Measurements from ENCODE around the gene CDSN. TPM values are rescaled to one million over a fixed set of nuclear protein-coding genes. Genes with fewer than 3 reads are reported as not detected.

Gene CDSN
- total RNA-seq, 4 donors from 2014 or later: not detected

GRCh38 chr6:31152781-31153180 is 32.5 kb upstream of the CDSN start:
- no peak for DNase-seq (ENCODE audit: extremely low spot score)
- H3K9me3 ChIP-seq: no peaks in the 10 kb centered on the region
- WGBS: 88% methylated on average over 7 of the region's 7 CpGs

GRCh38 chr6:31149827-31150447 is 29.7 kb upstream of the CDSN start:
- no peaks in the 10 kb centered on the region for H3K27me3 ChIP-seq
- intact Hi-C loops (cut with DNase I): no loop called here
- no peak overlapping the region for H3K4me3 ChIP-seq
- H3K27ac ChIP-seq (replicated peaks in 1 of 4): no peak overlapping the region
- DNase-seq (ENCODE audit: extremely low spot score): no peak
- no peaks in the 10 kb centered on the region for H3K4me1 ChIP-seq
- no peak for TF ChIP-seq POLR2AphosphoS5 (IDR thresholded peaks at IDR 0.05)
- no peak for TF ChIP-seq POLR2A (IDR thresholded peaks at IDR 0.05; ENCODE audit: low read depth)
- no peak for TF ChIP-seq CTCF (IDR thresholded peaks at IDR 0.05)
- 94% methylated on average over 6 of the region's 6 CpGs for WGBS
- no peaks in the 10 kb centered on the region for H3K9me3 ChIP-seq
- peaks cover 4 to 61% (median 46%) of the 10 kb centered on the region in 4 donors for H3K36me3 ChIP-seq

More at GRCh38 chr6:31152781-31153180, 32.5 kb upstream of the CDSN start:
- H3K4me3 ChIP-seq: no peak overlapping the region
- TF ChIP-seq CTCF (IDR thresholded peaks at IDR 0.05) (no peak), EP300 (IDR thresholded peaks at IDR 0.05) (no peak), POLR2A (IDR thresholded peaks at IDR 0.05; ENCODE audit: low read depth) (no peak), POLR2AphosphoS5 (IDR thresholded peaks at IDR 0.05) (no peak)
- peaks cover 6 to 13% (median 12%) of the 10 kb centered on the region in 4 donors for H3K4me1 ChIP-seq
- intact Hi-C loops (cut with DNase I): no loop called here
- peaks cover 4 to 55% (median 48%) of the 10 kb centered on the region in 4 donors for H3K36me3 ChIP-seq
- no peak overlapping the region for H3K27ac ChIP-seq (replicated peaks in 1 of 4)
- H3K27me3 ChIP-seq: no peaks in the 10 kb centered on the region

GRCh38 chr6:31145386-31145785 is 25.1 kb upstream of the CDSN start:
- intact Hi-C loops (cut with DNase I): no loop called here
- WGBS: 91% methylated on average over 10 of the region's 10 CpGs
- Histone ChIP-seq H3K4me1 (peaks cover 6 to 17% (median 13%) of the 10 kb centered on the region in 4 donors), H3K27me3 (no peaks in the 10 kb centered on the region), H3K27ac (replicated peaks in 1 of 4) (no peak overlapping the region), H3K9me3 (no peaks in the 10 kb centered on the region), H3K36me3 (peaks cover 0 to 56% (median 37%) of the 10 kb centered on the region in 4 donors), H3K4me3 (no peak overlapping the region)
- no peak for DNase-seq (ENCODE audit: extremely low spot score)
- no peak for TF ChIP-seq POLR2A (IDR thresholded peaks at IDR 0.05; ENCODE audit: low read depth)
- TF ChIP-seq CTCF (IDR thresholded peaks at IDR 0.05): no peak
- TF ChIP-seq POLR2AphosphoS5 (IDR thresholded peaks at IDR 0.05): no peak
- TF ChIP-seq EP300 (IDR thresholded peaks at IDR 0.05): no peak

GRCh38 chr6:31144970-31145340 is 24.7 kb upstream of the CDSN start:
- no peak overlapping the region for H3K27ac ChIP-seq (replicated peaks in 1 of 4)
- H3K4me3 ChIP-seq: no peak overlapping the region
- H3K36me3 ChIP-seq: peaks cover 0 to 52% (median 33%) of the 10 kb centered on the region in 4 donors
- H3K4me1 ChIP-seq: peaks cover 6 to 17% (median 14%) of the 10 kb centered on the region in 4 donors
- TF ChIP-seq POLR2A (IDR thresholded peaks at IDR 0.05; ENCODE audit: low read depth) (no peak), EP300 (IDR thresholded peaks at IDR 0.05) (no peak), POLR2AphosphoS5 (IDR thresholded peaks at IDR 0.05) (no peak), CTCF (IDR thresholded peaks at IDR 0.05) (no peak)
- intact Hi-C loops (cut with DNase I): no loop called here
- no peak for DNase-seq (ENCODE audit: extremely low spot score)
- WGBS: 86% methylated on average over 11 of the region's 11 CpGs
- H3K27me3 ChIP-seq: no peaks in the 10 kb centered on the region
- H3K9me3 ChIP-seq: no peaks in the 10 kb centered on the region

All from esophagus muscularis mucosa (tissue), 4 donors.